GM20000 (cell line): ENCODE data around the gene WNT1.

Experiments
- DNase-seq: peaks from one replicate; pipeline ENCODE4 v3.0.0; 2012; ENCODE audit warnings: low spot score
- TF ChIP-seq, protein P1 (sequence below): IDR thresholded peaks from 2 replicates; pipeline ENCODE4 v1.5.1; 2012; ENCODE audit warnings: mild to moderate bottlenecking, control low read depth; ENCODE audit errors: extremely low read depth, missing control alignments

Gene WNT1

DNA sequence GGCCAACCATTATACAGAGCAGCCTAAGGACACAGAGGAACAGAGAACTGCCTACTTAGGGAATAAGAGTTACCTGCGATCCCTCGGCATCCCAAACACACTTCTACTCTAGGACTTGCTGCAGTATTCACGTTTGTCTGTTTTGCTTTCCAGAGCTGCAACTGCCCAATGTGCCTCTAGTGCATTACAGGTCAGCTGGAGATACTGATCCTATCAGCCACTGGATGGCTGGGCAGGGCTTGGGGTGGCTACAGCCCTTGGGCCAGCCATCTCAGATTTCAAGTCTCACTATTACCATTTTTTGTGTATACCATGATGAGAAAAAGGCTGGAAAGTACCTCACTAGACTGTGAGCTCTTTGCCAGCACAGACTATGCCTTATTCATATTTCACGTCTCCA, 25.4 kb upstream of the WNT1 start:
- DNase-seq: no peak
- TF ChIP-seq, protein P1, sequence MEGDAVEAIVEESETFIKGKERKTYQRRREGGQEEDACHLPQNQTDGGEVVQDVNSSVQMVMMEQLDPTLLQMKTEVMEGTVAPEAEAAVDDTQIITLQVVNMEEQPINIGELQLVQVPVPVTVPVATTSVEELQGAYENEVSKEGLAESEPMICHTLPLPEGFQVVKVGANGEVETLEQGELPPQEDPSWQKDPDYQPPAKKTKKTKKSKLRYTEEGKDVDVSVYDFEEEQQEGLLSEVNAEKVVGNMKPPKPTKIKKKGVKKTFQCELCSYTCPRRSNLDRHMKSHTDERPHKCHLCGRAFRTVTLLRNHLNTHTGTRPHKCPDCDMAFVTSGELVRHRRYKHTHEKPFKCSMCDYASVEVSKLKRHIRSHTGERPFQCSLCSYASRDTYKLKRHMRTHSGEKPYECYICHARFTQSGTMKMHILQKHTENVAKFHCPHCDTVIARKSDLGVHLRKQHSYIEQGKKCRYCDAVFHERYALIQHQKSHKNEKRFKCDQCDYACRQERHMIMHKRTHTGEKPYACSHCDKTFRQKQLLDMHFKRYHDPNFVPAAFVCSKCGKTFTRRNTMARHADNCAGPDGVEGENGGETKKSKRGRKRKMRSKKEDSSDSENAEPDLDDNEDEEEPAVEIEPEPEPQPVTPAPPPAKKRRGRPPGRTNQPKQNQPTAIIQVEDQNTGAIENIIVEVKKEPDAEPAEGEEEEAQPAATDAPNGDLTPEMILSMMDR: no peak

DNA sequence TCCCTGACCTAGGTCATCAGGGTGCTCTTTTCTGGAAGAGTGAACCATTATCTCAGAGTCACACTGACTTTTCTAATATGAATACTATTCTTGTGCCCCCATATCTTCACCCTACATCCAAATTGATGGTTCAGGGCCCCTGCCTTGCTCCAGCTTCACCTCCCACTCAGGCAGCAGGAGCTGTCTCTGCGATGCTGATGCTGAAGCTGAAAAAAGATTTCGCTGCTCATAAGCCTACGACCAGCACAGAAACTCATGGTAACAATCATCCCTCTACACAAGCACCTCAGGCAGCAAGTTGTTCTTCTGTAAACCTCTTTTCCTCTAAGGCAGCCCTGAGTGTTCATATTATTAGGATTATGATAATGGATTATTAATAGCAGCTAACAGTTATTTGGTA, 24.1 kb upstream of the WNT1 start:
- no peak for DNase-seq
- TF ChIP-seq, protein P1: no peak

DNA sequence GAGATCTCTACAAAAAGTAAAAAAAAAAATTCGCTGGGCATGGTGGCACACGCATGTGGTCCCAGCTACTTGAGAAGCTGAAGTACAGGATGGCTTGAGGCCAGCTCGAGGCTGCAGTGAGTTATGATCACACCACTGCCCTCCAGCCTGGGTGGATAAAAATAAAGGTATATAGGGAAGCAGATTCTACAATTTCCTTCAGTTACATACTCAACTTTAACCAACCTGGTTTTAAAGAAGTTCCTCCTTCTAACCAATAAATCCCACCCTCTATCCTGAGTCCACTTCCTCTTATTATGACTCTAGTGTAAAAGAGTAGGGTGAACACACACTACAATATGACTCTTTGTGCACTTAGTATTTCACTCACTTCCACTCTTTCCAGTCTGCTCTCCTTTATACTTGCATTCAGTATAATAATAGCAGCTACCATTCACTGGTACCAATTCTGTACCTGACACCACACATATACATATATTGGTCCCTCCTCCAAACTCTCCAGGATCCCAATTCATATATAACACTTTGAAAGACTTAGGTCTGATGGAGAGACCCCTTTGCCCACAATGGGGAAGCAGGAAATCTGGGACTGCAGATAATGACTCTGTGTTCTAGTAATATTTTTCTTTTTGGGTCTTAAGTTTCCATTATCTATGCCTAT, 23.2 kb upstream of the WNT1 start:
- DNase-seq: no peak
- TF ChIP-seq, protein P1: no peak

DNA sequence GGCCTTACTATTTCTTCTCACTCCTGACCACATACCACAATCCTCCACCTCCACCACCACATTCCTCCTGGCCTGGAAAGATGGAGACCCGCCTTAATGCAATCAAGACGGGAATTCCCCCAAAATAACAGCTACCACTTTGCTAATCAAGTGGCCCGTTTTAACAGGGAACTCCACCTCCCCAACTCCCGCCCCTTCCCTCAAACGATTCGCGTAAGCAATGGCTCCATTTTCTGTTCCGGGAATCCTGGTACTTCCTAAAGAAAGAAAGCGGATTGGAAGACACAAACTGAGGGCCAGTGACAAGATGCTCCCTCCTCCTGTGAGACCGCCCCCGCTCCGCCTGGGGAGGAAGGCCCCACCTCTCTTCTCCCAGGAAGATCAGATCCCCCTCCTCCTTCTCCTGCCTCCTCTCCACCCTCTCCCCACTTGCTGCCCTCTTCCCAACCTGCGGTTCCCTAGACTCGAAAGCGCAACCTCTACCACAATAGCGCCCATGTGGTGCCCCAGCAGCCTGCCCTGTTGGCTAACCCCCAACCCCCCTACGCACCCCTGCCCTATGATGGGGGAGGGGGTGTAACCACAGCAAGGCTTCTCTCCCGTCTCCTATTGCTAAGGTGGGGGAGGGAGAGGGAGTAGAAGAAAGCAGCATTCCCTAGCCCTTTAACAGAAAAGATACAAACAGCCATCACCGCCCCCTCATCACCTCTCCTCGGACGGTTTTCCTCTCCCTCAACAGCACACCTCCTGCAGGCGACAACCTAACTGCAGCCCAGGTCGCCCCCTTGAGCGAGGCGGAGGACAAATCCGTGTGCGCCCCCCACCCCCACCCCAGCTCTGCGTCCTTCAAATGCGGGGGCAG, 21.6 kb upstream of the WNT1 start:
- DNase-seq: peak; percentile 68

DNA sequence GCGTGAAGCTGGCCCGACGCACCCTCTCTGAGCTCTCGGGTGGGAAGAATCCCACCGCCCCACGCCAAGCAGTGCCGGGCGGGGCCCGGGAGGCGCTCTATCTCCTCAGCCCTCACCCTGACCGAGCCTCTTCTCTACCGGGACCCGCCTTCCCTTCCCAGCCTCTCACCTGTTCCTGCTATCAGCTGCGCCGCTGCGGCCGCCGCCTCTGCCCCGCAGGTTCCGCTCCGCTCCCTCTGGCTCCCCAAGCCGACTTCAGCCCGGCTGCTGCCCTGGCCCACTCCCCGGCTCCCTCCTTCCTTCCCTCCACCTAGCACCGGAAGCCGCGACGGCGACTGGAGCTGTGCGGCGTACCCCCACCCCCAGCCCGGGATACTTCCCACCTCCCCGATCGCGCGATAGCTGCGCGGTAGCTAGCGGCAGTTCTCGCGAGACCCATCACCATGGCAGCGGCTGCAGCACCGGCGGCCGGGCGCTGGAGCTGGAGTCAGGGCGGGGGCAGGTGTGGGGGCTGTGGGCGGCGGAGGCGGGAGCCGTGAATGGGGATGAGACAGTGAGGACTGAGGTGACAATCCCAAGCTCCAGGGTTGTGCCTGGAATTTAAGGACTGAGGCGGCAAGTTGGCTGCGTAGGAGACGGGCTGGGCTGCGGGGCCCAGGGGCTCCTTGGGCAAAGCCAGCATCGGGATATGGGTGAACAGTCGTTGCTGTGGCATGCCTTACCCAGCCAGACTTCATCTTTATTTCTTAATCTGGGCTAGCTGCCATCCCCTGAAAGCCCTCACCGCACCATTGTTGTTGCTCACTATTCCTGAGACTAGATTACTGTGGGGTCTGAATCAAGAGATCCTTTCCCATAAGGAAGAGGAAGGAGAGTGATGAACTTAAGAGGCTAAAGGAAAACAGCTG, 20.7 kb upstream of the WNT1 start, which contains the start of gene ARF3:
Gene ARF3 (minus strand): TSS at position 347 of the 908 bp plus-strand sequence. CDS start 16,392 bp downstream, outside the sequence.
- TF ChIP-seq, protein P1: no peak
- peak; percentile 95 for DNase-seq

More for the DNA sequence above, 21.6 kb upstream of the WNT1 start:
- TF ChIP-seq, protein P1: no peak

DNA sequence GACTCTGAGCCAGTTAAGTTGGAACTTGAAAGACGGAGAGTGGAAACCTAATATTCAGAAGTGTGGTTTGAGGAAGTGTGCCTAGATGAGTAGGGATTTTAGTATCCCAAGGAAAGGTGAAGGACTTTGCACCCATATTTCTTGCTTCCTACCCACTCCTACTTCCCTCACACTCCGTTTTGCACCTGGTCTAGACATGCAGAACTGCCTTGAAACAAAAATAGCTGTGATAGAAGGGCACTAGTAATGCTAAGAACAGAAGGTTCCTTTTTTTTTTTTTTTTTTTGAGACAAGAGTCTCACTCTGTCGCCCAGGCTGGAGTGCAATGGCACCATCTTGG, 20.1 kb upstream of the WNT1 start:
- no peak for DNase-seq
- TF ChIP-seq, protein P1: no peak

DNA sequence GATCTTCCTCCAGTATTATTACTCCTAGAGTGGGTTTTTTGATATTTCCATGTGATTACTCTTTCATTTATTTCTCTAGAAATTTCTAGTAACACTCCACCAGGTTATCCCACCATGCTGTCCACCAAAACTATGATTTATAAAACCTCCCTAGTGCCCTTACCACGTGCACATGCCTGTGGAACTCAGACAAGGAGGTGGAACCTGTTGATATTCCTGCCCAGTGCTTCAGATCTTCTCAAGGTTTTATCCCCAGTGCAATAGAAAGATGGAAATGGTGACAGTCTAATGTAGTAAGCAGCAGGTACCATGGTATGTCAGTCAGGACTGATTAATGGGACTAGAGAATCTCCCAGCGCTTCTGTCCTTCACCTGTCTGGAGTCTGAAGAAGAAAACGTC, 17.3 kb upstream of the WNT1 start:
- no peak for DNase-seq
- TF ChIP-seq, protein P1: no peak
